PC-9 (cell line): ENCODE results near the gene MBOAT7.

Experiments
- EZH2 ChIP-seq: fragments of 200-600 bp; sonication (generic); IDR thresholded peaks from 2 replicates; pipeline ENCODE4 v1.8.0; 2017; ENCODE audit warnings: antibody characterized with exemption, low read depth
- TF ChIP-seq, protein P1 (sequence below): fragments of 200-600 bp; sonication (generic); conservative IDR thresholded peaks from 2 replicates; pipeline ENCODE4 v1.6.1; 2017; ENCODE audit warnings: mixed run types, antibody characterized with exemption, mild to moderate bottlenecking, moderate library complexity

DNA sequence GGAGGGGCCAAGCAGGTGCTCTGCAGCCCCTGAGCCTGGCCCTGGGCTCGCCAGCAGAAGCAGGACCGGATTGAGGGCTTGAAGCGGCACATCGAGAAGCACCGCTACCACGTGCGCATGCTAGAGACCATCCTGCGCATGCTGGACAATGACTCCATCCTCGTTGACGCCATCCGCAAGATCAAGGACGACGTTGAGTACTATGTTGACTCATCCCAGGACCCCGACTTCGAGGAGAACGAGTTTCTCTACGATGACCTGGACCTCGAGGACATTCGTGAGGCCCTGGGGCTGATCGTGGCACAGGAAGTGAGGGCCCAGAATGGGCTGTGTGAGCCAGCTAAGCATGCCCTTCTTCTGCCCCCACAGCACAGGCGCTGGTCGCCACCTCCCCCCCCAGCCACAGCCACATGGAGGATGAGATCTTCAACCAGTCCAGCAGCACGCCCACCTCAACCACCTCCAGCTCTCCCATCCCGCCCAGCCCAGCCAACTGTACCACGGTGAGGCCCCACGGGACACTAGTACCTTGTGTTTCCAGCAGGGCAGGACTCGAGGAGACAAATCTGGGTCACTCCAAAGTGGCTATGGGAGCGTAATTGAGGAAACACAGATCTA is 43.7 kb downstream of the MBOAT7 start:
- TF ChIP-seq, protein P1, sequence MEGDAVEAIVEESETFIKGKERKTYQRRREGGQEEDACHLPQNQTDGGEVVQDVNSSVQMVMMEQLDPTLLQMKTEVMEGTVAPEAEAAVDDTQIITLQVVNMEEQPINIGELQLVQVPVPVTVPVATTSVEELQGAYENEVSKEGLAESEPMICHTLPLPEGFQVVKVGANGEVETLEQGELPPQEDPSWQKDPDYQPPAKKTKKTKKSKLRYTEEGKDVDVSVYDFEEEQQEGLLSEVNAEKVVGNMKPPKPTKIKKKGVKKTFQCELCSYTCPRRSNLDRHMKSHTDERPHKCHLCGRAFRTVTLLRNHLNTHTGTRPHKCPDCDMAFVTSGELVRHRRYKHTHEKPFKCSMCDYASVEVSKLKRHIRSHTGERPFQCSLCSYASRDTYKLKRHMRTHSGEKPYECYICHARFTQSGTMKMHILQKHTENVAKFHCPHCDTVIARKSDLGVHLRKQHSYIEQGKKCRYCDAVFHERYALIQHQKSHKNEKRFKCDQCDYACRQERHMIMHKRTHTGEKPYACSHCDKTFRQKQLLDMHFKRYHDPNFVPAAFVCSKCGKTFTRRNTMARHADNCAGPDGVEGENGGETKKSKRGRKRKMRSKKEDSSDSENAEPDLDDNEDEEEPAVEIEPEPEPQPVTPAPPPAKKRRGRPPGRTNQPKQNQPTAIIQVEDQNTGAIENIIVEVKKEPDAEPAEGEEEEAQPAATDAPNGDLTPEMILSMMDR = no peak
- no peak for TF ChIP-seq EZH2
